OCI-LY1 (cell line): ENCODE measurements around the gene ARV1.

Experiments used
- CTCF ChIP-seq: fragments of 200-600 bp; sonication (generic), shearing (Covaris generic); IDR thresholded peaks from 2 replicates; pipeline ENCODE4 v1.5.1; 2017; ENCODE audit warnings: mild to moderate bottlenecking, antibody characterized with exemption, low read length, moderate library complexity, mixed read lengths
- EZH2 ChIP-seq: fragments of 200-600 bp; sonication (generic), shearing (Covaris generic); IDR thresholded peaks from 2 replicates; pipeline ENCODE4 v1.8.0; 2017; ENCODE audit warnings: borderline replicate concordance, mixed run types, mild to moderate bottlenecking, antibody characterized with exemption, low read length, moderate library complexity, mixed read lengths

- TF ChIP-seq CTCF (no peak), EZH2 (no peak)
These were observed 33.1 kb downstream of the ARV1 start for GRCh38 chr1:231011963-231012362.
